Neural cell (in vitro differentiated cells): Measurements from ENCODE around the gene SLC2A14.
"Not testable (repeated sequence)": the region's sequence is repeated elsewhere in the genome, so short reads cannot be mapped to it uniquely, and the experiment has no call there.

ENCODE experiments used
- EP300 ChIP-seq: fragments of 450-650 bp; conservative IDR thresholded peaks from 2 replicates; pipeline ENCODE4 v1.6.1; 2014; ENCODE audit warnings: antibody characterized with exemption, mild to moderate bottlenecking, moderate library complexity; ENCODE audit not compliant: poor library complexity, severe bottlenecking
- EZH2 ChIP-seq: fragments of 200-600, 300-800 bp; shearing (Covaris generic), sonication (generic); IDR thresholded peaks from 2 replicates; pipeline ENCODE4 v1.6.1; 2014; ENCODE audit warnings: antibody characterized with exemption, low read length, borderline replicate concordance, mild to moderate bottlenecking; ENCODE audit not compliant: insufficient read depth, poor library complexity, severe bottlenecking
- POLR2AphosphoS5 ChIP-seq: IDR thresholded peaks from 2 replicates; pipeline ENCODE4 v1.6.1; 2012
- RAD21 ChIP-seq: fragments of 450-650 bp; conservative IDR thresholded peaks from 2 replicates; pipeline ENCODE4 v1.6.1; 2014; ENCODE audit warnings: antibody characterized with exemption, mild to moderate bottlenecking, moderate library complexity
- REST ChIP-seq: IDR thresholded peaks from 2 replicates; pipeline ENCODE4 v1.6.1; 2012; ENCODE audit warnings: borderline replicate concordance
- SMC3 ChIP-seq: fragments of 450-650 bp; conservative IDR thresholded peaks from 2 replicates; pipeline ENCODE4 v1.6.1; 2014; ENCODE audit warnings: antibody characterized with exemption, mild to moderate bottlenecking, moderate library complexity; ENCODE audit not compliant: poor library complexity
- TAF1 ChIP-seq: IDR thresholded peaks from 2 replicates; pipeline ENCODE4 v1.6.1; 2012; ENCODE audit warnings: low read depth
- TF ChIP-seq, protein P1 (sequence below): fragments of 450-650 bp; IDR thresholded peaks from 2 replicates; pipeline ENCODE4 v1.5.1; 2014; ENCODE audit warnings: antibody characterized with exemption, mild to moderate bottlenecking, moderate library complexity; ENCODE audit not compliant: poor library complexity, severe bottlenecking

- TF ChIP-seq, protein P1, sequence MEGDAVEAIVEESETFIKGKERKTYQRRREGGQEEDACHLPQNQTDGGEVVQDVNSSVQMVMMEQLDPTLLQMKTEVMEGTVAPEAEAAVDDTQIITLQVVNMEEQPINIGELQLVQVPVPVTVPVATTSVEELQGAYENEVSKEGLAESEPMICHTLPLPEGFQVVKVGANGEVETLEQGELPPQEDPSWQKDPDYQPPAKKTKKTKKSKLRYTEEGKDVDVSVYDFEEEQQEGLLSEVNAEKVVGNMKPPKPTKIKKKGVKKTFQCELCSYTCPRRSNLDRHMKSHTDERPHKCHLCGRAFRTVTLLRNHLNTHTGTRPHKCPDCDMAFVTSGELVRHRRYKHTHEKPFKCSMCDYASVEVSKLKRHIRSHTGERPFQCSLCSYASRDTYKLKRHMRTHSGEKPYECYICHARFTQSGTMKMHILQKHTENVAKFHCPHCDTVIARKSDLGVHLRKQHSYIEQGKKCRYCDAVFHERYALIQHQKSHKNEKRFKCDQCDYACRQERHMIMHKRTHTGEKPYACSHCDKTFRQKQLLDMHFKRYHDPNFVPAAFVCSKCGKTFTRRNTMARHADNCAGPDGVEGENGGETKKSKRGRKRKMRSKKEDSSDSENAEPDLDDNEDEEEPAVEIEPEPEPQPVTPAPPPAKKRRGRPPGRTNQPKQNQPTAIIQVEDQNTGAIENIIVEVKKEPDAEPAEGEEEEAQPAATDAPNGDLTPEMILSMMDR: not testable (repeated sequence)
- TF ChIP-seq POLR2AphosphoS5, EP300, EZH2, REST, TAF1, SMC3, RAD21: not testable (repeated sequence)
Observed at GRCh38 chr12:7806319-7806718, 66.4 kb downstream of the SLC2A14 start.
